PC-3 (cell line): ENCODE results near the gene POLR2L. TPM values are rescaled to one million over a fixed set of nuclear protein-coding genes. Genes with fewer than 3 reads are reported as not detected.

Experiments used
- ATAC-seq: fragments of 200-7000 bp; cut with Tn5 transposase; 2 replicates; pipeline ENCODE4 v1.9.1; 2020; ENCODE audit warnings: mild to moderate bottlenecking, moderate library complexity
- BruUV-seq: library from RNA; stranded (reverse); fragments of 400-500 nt; replicated peaks from 2 replicates; lab custom pipeline; 2021; lab: Mats Ljungman, UMichigan
- CTCF ChIA-PET: fragments of 300-600 bp; sonication (Branson Sonifier 250); formaldehyde crosslinking; loops from one replicate; lab custom pipeline; 2022; ENCODE audit warnings: antibody characterized with exemption; lab: Charles Lee
- POLR2A ChIA-PET: fragments of 300-600 bp; sonication (Branson Sonifier 250); formaldehyde crosslinking; loops from one replicate; lab custom pipeline; 2022; ENCODE audit warnings: antibody characterized with exemption; ENCODE audit not compliant: unreplicated experiment; lab: Charles Lee
- DNase-seq: peaks from one replicate; pipeline ENCODE4 v3.0.0-alpha.2; 2015
- H2AFZ ChIP-seq: fragments of 300-600 bp; sonication (generic); 2 replicates; pipeline ENCODE4 v1.6.0; 2016; ENCODE audit warnings: antibody characterized with exemption, low read length
- H3F3A ChIP-seq: fragments of 300-600 bp; sonication (generic); one replicate; pipeline ENCODE4 v1.6.0; 2017; ENCODE audit warnings: antibody characterized with exemption, low read length, control low read depth, mild to moderate bottlenecking; ENCODE audit not compliant: unreplicated experiment
- H3K27ac ChIP-seq: fragments of 300-600 bp; sonication (generic); 2 replicates; pipeline ENCODE4 v1.5.1; 2016; ENCODE audit warnings: mild to moderate bottlenecking, low read length
- H3K27me3 ChIP-seq: fragments of 300-600 bp; sonication (generic); 2 replicates; pipeline ENCODE4 v1.6.1; 2016; ENCODE audit warnings: low read length, mixed read lengths
- H3K36me3 ChIP-seq: fragments of 300-600 bp; sonication (generic); 2 replicates; pipeline ENCODE4 v1.6.1; 2016; ENCODE audit warnings: low read depth, mixed run types, low read length, mixed read lengths
- H3K4me1 ChIP-seq: fragments of 300-600 bp; sonication (generic); 2 replicates; pipeline ENCODE4 v1.5.1; 2016; ENCODE audit warnings: low read length; ENCODE audit not compliant: insufficient read depth
- H3K4me2 ChIP-seq: fragments of 300-600 bp; sonication (generic); 2 replicates; pipeline ENCODE4 v1.6.0; 2016; ENCODE audit warnings: low read length
- H3K4me3 ChIP-seq: fragments of 300-600 bp; sonication (generic); 2 replicates; pipeline ENCODE4 v1.5.1; 2016; ENCODE audit warnings: mild to moderate bottlenecking, low read length, mixed read lengths
- H3K79me2 ChIP-seq: fragments of 300-600 bp; sonication (generic); 2 replicates; pipeline ENCODE4 v1.6.1; 2017; ENCODE audit warnings: low read length, mixed read lengths
- H3K9ac ChIP-seq: fragments of 300-600 bp; sonication (generic); 2 replicates; pipeline ENCODE4 v1.6.0; 2016; ENCODE audit warnings: mild to moderate bottlenecking, low read length
- H3K9me2 ChIP-seq: fragments of 300-600 bp; sonication (generic); replicated peaks from 2 replicates; pipeline ENCODE4 v1.6.1; 2016; ENCODE audit warnings: mixed run types, low read length, mixed read lengths
- H3K9me3 ChIP-seq: fragments of 300-600 bp; sonication (generic); 2 replicates; pipeline ENCODE4 v1.6.1; 2016; ENCODE audit warnings: low read length, mixed read lengths
- H4K20me1 ChIP-seq: fragments of 300-600 bp; sonication (generic); 2 replicates; pipeline ENCODE4 v1.6.1; 2016; ENCODE audit warnings: low read length, mixed read lengths
- EZH2 ChIP-seq: fragments of 300-600 bp; sonication (generic); IDR thresholded peaks from one replicate; pipeline ENCODE4 v1.6.1; 2017; ENCODE audit warnings: antibody characterized with exemption, mild to moderate bottlenecking, low read length; ENCODE audit not compliant: unreplicated experiment
- EZH2phosphoT487 ChIP-seq: fragments of 300-600 bp; sonication (generic); IDR thresholded peaks from 2 replicates; pipeline ENCODE4 v1.6.1; 2018; ENCODE audit warnings: mild to moderate bottlenecking, antibody characterized with exemption, low read length, borderline replicate concordance
- intact Hi-C: fragments of 100-400 bp; cut with micrococcal nuclease; formaldehyde crosslinking; loops from 2 replicates; pipeline ENCODE4 v1.9.0; 2023
- total RNA-seq: library from RNA; depleted of rRNA; stranded (reverse); fragments of >200 nt; gene quantifications from 2 replicates; pipeline ENCODE4 v1.2.3, GENCODE V29; 2014
- TF ChIP-seq, protein P1 (sequence below): fragments of 300-600 bp; sonication (generic); conservative IDR thresholded peaks from 2 replicates; pipeline ENCODE4 v1.5.1; 2017; ENCODE audit warnings: antibody characterized with exemption, low read depth, mild to moderate bottlenecking, low read length

Gene POLR2L
- total RNA-seq, 1 experiment from 2014 or later: 1,148 TPM

DNA sequence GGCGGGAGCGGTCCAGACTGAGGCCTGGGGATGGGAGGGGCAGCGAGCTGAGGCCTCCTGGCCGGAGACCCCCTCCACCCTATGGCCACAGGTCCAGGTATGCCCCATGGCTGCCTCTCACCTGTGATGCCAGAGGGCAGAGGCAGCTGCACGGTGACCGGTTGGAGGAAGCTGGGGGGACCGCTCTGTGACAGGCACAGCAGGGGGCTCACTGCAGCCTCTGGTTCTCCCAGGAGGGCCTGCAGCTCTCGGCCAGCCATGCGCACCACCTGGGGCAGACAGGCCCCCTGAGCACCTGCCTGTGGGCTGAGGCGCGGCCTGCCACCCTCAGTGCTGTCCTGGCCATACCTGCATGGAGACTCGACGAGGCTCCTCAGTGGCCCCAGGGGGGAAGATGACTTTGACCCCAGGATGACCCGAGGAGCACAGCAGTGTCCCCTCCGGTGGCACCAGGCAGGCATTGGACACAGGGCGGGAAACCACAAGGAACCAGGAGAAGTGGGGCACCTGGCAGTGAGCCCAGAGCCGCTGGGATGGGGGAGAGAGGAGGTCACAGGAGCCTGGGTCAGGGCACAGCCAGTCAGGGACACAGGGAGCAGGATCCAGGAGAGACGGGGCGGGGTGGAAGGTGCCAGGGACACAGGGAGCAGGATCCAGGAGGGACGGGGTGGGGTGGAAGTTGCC is 41.1 kb downstream of the POLR2L start:
- no peaks in the 10 kb centered on the region for H3K9me3 ChIP-seq
- POLR2A ChIA-PET: no interaction called here
- no peak for ATAC-seq
- H3K4me3 ChIP-seq: no peak overlapping the region
- H3K4me2 ChIP-seq: no peak overlapping the region
- intact Hi-C loops: no loop called here
- BruUV-seq: no TSS peak
- DNase-seq: no peak
- H3K27ac ChIP-seq: no peak overlapping the region
- no peaks in the 10 kb centered on the region for H4K20me1 ChIP-seq
- no peak overlapping the region for H2AFZ ChIP-seq
- no peaks in the 10 kb centered on the region for H3K9me2 ChIP-seq
- H3F3A ChIP-seq: peaks cover 4% of the 10 kb centered on the region
- peaks cover 17% of the 10 kb centered on the region for H3K4me1 ChIP-seq
- CTCF ChIA-PET: no interaction called here
- no peaks in the 10 kb centered on the region for H3K27me3 ChIP-seq
- H3K9ac ChIP-seq: no peak overlapping the region
- no peaks in the 10 kb centered on the region for H3K36me3 ChIP-seq
- H3K79me2 ChIP-seq: peaks cover 14% of the 10 kb centered on the region; the same call in 1 of the 2 replicates
- TF ChIP-seq, protein P1, sequence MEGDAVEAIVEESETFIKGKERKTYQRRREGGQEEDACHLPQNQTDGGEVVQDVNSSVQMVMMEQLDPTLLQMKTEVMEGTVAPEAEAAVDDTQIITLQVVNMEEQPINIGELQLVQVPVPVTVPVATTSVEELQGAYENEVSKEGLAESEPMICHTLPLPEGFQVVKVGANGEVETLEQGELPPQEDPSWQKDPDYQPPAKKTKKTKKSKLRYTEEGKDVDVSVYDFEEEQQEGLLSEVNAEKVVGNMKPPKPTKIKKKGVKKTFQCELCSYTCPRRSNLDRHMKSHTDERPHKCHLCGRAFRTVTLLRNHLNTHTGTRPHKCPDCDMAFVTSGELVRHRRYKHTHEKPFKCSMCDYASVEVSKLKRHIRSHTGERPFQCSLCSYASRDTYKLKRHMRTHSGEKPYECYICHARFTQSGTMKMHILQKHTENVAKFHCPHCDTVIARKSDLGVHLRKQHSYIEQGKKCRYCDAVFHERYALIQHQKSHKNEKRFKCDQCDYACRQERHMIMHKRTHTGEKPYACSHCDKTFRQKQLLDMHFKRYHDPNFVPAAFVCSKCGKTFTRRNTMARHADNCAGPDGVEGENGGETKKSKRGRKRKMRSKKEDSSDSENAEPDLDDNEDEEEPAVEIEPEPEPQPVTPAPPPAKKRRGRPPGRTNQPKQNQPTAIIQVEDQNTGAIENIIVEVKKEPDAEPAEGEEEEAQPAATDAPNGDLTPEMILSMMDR: no peak
- TF ChIP-seq EZH2phosphoT487 (no peak), EZH2 (no peak)

DNA sequence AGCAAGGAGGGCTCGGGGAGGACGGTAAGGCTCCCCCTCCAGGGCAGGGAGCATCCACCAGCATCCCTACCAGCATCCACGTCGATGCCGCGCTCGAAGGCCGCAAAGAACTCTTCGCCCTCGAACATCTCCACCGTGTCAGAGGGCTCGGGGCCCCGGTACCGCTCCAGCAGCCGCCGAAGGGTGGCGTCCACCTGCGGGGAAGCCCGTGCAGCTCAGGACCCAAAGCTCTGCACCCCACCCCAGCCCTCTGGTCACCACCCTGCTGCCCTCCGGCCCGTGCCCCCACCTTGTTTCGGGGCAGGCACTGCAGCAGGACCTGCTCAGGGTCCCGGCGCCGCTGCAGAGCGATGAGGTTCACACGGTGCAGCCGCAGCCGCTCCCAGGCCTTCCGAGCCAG is 41.9 kb downstream of the POLR2L start:
- DNase-seq: no peak
- TF ChIP-seq EZH2 (no peak), EZH2phosphoT487 (no peak)
- TF ChIP-seq, protein P1: no peak
- no TSS peak for BruUV-seq

DNA sequence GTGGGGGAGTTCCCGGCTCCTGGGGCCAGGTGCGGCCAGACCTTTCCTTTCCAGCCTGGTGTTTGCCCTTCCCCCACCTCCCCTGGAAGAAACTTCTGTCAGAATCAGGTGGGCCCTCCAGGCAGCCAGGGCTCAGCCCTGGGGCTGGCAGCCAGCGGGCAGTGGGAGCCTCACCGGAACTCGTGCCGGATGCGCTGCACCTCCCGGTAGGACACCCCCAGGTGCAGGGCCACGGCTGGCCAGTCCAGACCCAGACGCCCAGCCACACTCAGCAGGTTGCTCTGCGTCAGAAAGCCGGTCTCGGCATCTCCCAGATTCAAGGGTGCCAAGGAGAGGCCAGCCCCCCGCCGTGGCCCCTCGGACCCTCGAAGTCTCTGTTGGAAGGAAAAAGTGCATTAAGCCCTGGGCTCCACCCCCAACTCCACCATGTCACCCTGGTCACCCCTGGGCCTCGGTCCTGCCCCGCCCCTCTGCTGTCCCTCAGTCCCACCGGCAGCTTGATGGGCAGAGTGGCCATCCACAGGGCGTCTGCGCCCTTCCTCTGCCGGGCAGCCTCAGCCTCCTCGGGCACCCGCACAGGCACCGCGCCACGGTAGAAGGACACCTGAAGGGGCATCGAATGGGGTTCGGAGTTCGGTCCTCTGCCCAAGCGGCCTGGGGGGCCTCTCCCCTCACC is 42.5 kb downstream of the POLR2L start:
- Histone ChIP-seq H3K4me3 (no peak overlapping the region), H3K27me3 (no peaks in the 10 kb centered on the region), H3F3A (peaks cover 4% of the 10 kb centered on the region), H3K27ac (no peak overlapping the region), H3K9me3 (no peaks in the 10 kb centered on the region), H3K9ac (no peak overlapping the region), H3K4me2 (no peak overlapping the region), H3K79me2 (peaks cover 24% of the 10 kb centered on the region), H4K20me1 (no peaks in the 10 kb centered on the region), H3K9me2 (no peaks in the 10 kb centered on the region), H2AFZ (no peak overlapping the region), H3K4me1 (peaks cover 24% of the 10 kb centered on the region), H3K36me3 (no peaks in the 10 kb centered on the region; the same call in 1 of the 2 replicates)
- intact Hi-C loops: no loop called here
- ATAC-seq (no peak), DNase-seq (no peak)
- POLR2A ChIA-PET: no interaction called here
- BruUV-seq: no TSS peak
- TF ChIP-seq, protein P1: no peak
- no peak for TF ChIP-seq EZH2phosphoT487
- TF ChIP-seq EZH2: no peak
- CTCF ChIA-PET: no interaction called here

More for the DNA sequence above, 41.9 kb downstream of the POLR2L start:
- H3K27ac ChIP-seq: no peak overlapping the region
- H4K20me1 ChIP-seq: no peaks in the 10 kb centered on the region
- no peaks in the 10 kb centered on the region for H3K27me3 ChIP-seq
- H3K9ac ChIP-seq: no peak overlapping the region
- peaks cover 20% of the 10 kb centered on the region for H3K4me1 ChIP-seq
- H3K36me3 ChIP-seq: no peaks in the 10 kb centered on the region
- H3K79me2 ChIP-seq: peaks cover 19% of the 10 kb centered on the region
- no peak for ATAC-seq
- no peaks in the 10 kb centered on the region for H3K9me3 ChIP-seq
- CTCF ChIA-PET: no interaction called here
- H2AFZ ChIP-seq: no peak overlapping the region
- peaks cover 4% of the 10 kb centered on the region for H3F3A ChIP-seq
- POLR2A ChIA-PET: no interaction called here
- intact Hi-C loops: no loop called here
- H3K4me2 ChIP-seq: no peak overlapping the region
- H3K9me2 ChIP-seq: no peaks in the 10 kb centered on the region
- H3K4me3 ChIP-seq: no peak overlapping the region
